HG03108 (cell line): ENCODE results near the gene SERPINB7.
"Not testable (repeated sequence)": the region's sequence is repeated elsewhere in the genome, so short reads cannot be mapped to it uniquely, and the experiment has no call there.

Source experiments
- ATAC-seq: cut with Tn5 transposase; IDR thresholded peaks from one replicate; pipeline ENCODE4 v1.9.1; 2021; ENCODE audit warnings: moderate library complexity; ENCODE audit not compliant: unreplicated experiment

Gene SERPINB7

GRCh38 chr18:63775166-63775730, at the start of gene SERPINB7:
Gene SERPINB7, plus strand, starts transcription at chr18:63775418. Its CDS starts 6,955 bp downstream, at chr18:63782373.
- no peak for ATAC-seq

GRCh38 chr18:63725682-63726480, 49.3 kb upstream of the SERPINB7 start:
- no peak for ATAC-seq

GRCh38 chr18:63730773-63731172, 44.4 kb upstream of the SERPINB7 start:
- no peak for ATAC-seq

- ATAC-seq = no peak
These were observed 44.0 kb upstream of the SERPINB7 start for GRCh38 chr18:63731215-63731614.

- no peak for ATAC-seq
These were observed 38.3 kb upstream of the SERPINB7 start for GRCh38 chr18:63736876-63737275.

GRCh38 chr18:63741769-63742168, 33.4 kb upstream of the SERPINB7 start:
- no peak for ATAC-seq

- ATAC-seq = no peak
These were observed 28.2 kb upstream of the SERPINB7 start for GRCh38 chr18:63747006-63747405.

GRCh38 chr18:63749489-63749888, 25.7 kb upstream of the SERPINB7 start:
- ATAC-seq = no peak

GRCh38 chr18:63752636-63753035, 22.6 kb upstream of the SERPINB7 start:
- no peak for ATAC-seq

GRCh38 chr18:63753676-63754075, 21.5 kb upstream of the SERPINB7 start:
- ATAC-seq = no peak

- ATAC-seq = no peak
These were observed 17.7 kb upstream of the SERPINB7 start for GRCh38 chr18:63757541-63757940.

- no peak for ATAC-seq
These were observed 16.5 kb upstream of the SERPINB7 start for GRCh38 chr18:63758615-63759240.

GRCh38 chr18:63759786-63760185, 15.4 kb upstream of the SERPINB7 start:
- not testable (repeated sequence) for ATAC-seq

GRCh38 chr18:63762518-63762917, 12.7 kb upstream of the SERPINB7 start:
- no peak for ATAC-seq

- ATAC-seq = no peak
These were observed 11.2 kb upstream of the SERPINB7 start for GRCh38 chr18:63763831-63764600.

- no peak for ATAC-seq
These were observed 9.4 kb upstream of the SERPINB7 start for GRCh38 chr18:63765837-63766236.

GRCh38 chr18:63773551-63773950, 1.7 kb upstream of the SERPINB7 start:
- ATAC-seq = no peak

GRCh38 chr18:63774511-63774910, 707 bp upstream of the SERPINB7 start:
- no peak for ATAC-seq

- ATAC-seq = no peak
These were observed 4.2 kb downstream of the SERPINB7 start for GRCh38 chr18:63779386-63779785.

- ATAC-seq = no peak
These were observed 8.2 kb downstream of the SERPINB7 start for GRCh38 chr18:63783394-63783793.

GRCh38 chr18:63784787-63785452, 9.7 kb downstream of the SERPINB7 start:
- no peak for ATAC-seq
